AG04449 (cell line): ENCODE results near the gene COMMD9.

Experiments used
- CTCF ChIA-PET: fragments of 350-600 bp; formaldehyde crosslinking; extraction: SDS; loops from one replicate; lab custom pipeline; 2021; ENCODE audit warnings: antibody characterized with exemption; lab: Yijun Ruan, JAX
- POLR2A ChIA-PET: fragments of 400-600, 350-600 bp; formaldehyde crosslinking; extraction: SDS; loops from one replicate; lab custom pipeline; 2020; ENCODE audit warnings: antibody characterized with exemption, inconsistent platforms; lab: Yijun Ruan, JAX
- DNase-seq: peaks from one replicate; pipeline ENCODE4 v3.0.0-alpha.2; 2010; ENCODE audit warnings: low read depth, low spot score
- H3K4me3 ChIP-seq: 2 replicates; pipeline ENCODE4 v1.5.1; 2011; ENCODE audit warnings: low read depth, mild to moderate bottlenecking, control low read depth, low read length
- CTCF ChIP-seq: IDR thresholded peaks from one replicate; pipeline ENCODE4 v1.5.1; 2011; ENCODE audit warnings: mild to moderate bottlenecking, moderate library complexity, low read length, control low read depth, inconsistent platforms; ENCODE audit not compliant: insufficient read depth; ENCODE audit errors: missing control alignments

Gene COMMD9

DNA sequence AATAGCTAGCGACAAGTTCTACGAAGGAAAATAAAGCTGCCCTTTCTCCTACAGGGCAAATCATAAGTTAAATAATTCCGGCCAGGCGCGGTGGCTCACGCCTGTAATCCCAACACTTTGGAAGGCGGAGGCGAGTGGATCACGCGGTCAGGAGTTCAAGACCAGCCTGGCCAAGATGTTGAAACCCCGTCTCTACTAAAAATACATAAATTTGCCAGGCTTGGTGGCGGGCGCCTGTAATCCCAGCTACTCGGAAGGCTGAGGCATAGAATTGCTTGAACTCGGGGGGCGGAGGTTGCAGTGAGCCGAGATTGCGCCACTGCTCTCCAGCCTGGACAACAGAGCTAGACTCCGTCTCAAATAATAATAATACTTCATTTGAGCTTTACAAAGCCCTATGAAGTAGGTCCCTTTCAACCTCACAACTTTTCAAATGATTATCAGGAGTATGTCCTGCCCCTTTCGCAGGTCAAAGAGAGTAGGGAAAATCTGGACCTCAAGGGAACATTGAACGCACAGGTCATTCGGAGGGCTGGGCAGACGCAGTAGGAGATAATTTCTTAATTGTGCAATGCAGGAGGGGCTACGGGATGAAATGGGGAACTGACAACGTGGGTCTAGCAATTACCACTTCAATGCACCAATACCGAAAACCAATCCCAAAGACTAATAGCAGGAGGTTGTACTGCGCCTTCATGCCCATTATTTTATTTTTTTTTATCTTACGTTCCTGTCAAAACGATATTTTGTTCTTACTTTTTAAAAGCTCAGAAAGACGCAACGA, 590 bp downstream of the COMMD9 start:
- POLR2A ChIA-PET, result interaction anchor here (0.7 to 1.1 kb wide), 2 partner anchors 190 to 774 kb away, joined by 3 to 4 read pairs; no protein-coding TSS in a partner anchor
- no peak for TF ChIP-seq CTCF
- DNase-seq, result no peak
- CTCF ChIA-PET, result interaction anchor here (1.5 to 18.9 kb wide), 4 partner anchors 9 to 467 kb away, joined by 5 to 565 read pairs (median 126); no protein-coding TSS in a partner anchor
- peak overlapping the region; percentile 90 for H3K4me3 ChIP-seq

- TF ChIP-seq CTCF, result no peak
- no peak for DNase-seq
- POLR2A ChIA-PET, result no interaction called here
- CTCF ChIA-PET, result interaction anchor here (1.0 to 4.9 kb wide), 4 partner anchors 10 to 210 kb away, joined by 4 to 48 read pairs (median 19); no protein-coding TSS in a partner anchor
- no peak overlapping the region for H3K4me3 ChIP-seq
These were observed 6.3 kb downstream of the COMMD9 start for GRCh38 chr11:36282926-36283325.

DNA sequence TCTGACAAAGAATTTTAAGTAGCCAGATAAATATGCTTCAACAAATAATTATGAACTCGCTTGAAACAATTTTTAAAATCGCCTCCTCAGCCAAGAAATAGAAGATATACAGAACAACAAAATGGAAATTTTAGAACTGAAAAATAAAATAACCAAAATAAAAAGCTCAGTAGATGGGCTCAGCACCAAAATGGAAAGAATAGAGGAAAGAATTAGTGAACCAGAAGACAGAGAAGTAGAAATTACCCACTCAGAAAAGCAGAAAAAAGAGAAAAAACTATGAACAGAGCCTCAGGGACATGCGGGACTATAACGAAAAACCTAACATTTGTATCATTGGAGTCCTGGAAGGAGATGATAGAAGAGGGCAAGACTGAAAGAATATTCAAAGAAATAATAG, 7.4 kb downstream of the COMMD9 start:
- CTCF ChIA-PET, result interaction anchor here (0.6 to 4.9 kb wide), 6 partner anchors 9 to 265 kb away, joined by 3 to 48 read pairs (median 6); no protein-coding TSS in a partner anchor

GRCh38 chr11:36280531-36280930, 8.7 kb downstream of the COMMD9 start:
- POLR2A ChIA-PET, result no interaction called here
- TF ChIP-seq CTCF, result no peak
- H3K4me3 ChIP-seq, result no peak overlapping the region
- CTCF ChIA-PET, result interaction anchor here (0.5 to 4.9 kb wide), 10 partner anchors 8 to 459 kb away, joined by 3 to 48 read pairs (median 4); partner anchors contain the start of gene COMMD9
- no peak for DNase-seq

More for the DNA sequence above, 7.4 kb downstream of the COMMD9 start:
- POLR2A ChIA-PET, result no interaction called here
- H3K4me3 ChIP-seq, result no peak overlapping the region
- TF ChIP-seq CTCF, result no peak
- no peak for DNase-seq

- TF ChIP-seq CTCF, result no peak
- CTCF ChIA-PET, result interaction anchor here (0.8 to 4.9 kb wide), 7 partner anchors 10 to 214 kb away, joined by 3 to 48 read pairs (median 9); partner anchors contain the start of gene COMMD9
- no peak overlapping the region for H3K4me3 ChIP-seq
- POLR2A ChIA-PET, result no interaction called here
- no peak for DNase-seq
These were observed 10.5 kb downstream of the COMMD9 start for GRCh38 chr11:36278531-36279282.

DNA sequence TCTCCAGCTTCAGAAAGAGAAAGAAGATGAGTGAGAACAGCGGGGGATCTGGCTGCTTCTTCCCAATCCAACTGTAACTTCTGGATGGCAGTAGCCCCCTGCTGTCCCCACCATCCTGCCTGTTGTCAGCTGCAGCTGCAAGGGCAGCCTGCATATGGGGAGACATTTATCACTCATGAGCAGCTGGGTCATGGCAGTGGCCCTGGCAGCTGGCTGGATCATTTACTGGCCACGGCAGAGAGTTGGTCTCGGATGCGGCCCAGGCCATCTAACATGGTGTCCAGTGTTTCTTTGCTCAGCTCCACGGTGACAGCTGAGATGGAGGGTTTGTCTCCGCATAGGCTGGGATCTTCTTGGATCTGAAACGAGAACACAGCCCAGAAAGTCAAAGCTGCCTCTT, 14.8 kb downstream of the COMMD9 start:
- no peak overlapping the region for H3K4me3 ChIP-seq
- ChIA-PET CTCF (interaction anchor here (1.1 to 5.7 kb wide), 6 partner anchors 8 to 219 kb away, joined by 3 to 26 read pairs (median 10); no protein-coding TSS in a partner anchor), POLR2A (no interaction called here)
- DNase-seq, result no peak
- TF ChIP-seq CTCF, result no peak
